Measurements from ENCODE around the gene ROMO1.

Gene ROMO1

GRCh38 chr20:35711588-35712209 lies 12.5 kb downstream of the ROMO1 start:
- no peak for TF ChIP-seq CTCF (IDR thresholded peaks at IDR 0.05)

GRCh38 chr20:35714127-35714526 lies 14.9 kb downstream of the ROMO1 start:
- no peak for TF ChIP-seq CTCF (IDR thresholded peaks at IDR 0.05)

GRCh38 chr20:35715652-35716051 lies 16.4 kb downstream of the ROMO1 start:
- no peak for TF ChIP-seq CTCF (IDR thresholded peaks at IDR 0.05)

GRCh38 chr20:35716330-35716729 lies 17.1 kb downstream of the ROMO1 start:
- TF ChIP-seq CTCF (IDR thresholded peaks at IDR 0.05) = no peak

- TF ChIP-seq CTCF (IDR thresholded peaks at IDR 0.05) = no peak
Observed at GRCh38 chr20:35718972-35719635, 19.9 kb downstream of the ROMO1 start.

GRCh38 chr20:35719717-35720116 lies 20.5 kb downstream of the ROMO1 start:
- TF ChIP-seq CTCF (IDR thresholded peaks at IDR 0.05) = no peak

GRCh38 chr20:35720165-35721123 lies 21.2 kb downstream of the ROMO1 start:
- no peak for TF ChIP-seq CTCF (IDR thresholded peaks at IDR 0.05)
